ENCODE results near the gene TMEM100. TPM values are rescaled to one million over a fixed set of nuclear protein-coding genes. Genes with fewer than 3 reads are reported as not detected.

TMEM100 gene
- total and polyA plus RNA-seq, 8 donors = 0.39 to 4.1 (median 1.9) TPM

DNA sequence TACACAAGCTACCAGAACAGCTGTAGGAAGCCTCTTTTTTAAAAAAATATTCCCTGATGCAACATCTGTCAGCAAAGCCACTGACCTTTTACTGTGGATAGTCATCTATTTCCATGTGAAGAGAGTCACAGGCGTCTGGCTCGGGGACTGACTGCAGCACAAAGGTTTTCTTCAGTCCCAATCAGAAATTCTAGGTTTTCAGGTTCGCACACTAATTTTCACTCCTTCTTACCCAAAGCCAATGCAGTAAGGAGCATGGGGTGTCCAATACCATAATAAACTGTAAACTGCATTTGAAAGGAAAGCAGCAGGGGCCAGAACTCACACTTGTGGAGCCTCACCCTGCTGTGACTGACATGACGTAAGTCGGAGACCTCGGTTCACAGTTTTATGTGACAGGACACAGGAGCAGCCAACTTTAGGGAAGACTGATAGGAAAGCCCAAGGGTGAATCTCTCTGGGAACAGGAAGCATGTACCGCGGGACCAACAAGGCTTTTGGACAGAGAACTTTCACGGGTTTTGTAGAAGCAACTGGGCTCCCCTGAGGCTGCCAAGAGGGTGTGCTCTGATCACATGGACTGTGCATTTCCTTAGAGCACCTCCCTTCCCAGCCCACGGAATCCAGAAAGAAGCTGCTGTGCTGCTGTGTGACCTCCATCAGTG, 9.1 kb upstream of the TMEM100 start:
- intact Hi-C loops (cut with DNase I) = no loop called here

DNA sequence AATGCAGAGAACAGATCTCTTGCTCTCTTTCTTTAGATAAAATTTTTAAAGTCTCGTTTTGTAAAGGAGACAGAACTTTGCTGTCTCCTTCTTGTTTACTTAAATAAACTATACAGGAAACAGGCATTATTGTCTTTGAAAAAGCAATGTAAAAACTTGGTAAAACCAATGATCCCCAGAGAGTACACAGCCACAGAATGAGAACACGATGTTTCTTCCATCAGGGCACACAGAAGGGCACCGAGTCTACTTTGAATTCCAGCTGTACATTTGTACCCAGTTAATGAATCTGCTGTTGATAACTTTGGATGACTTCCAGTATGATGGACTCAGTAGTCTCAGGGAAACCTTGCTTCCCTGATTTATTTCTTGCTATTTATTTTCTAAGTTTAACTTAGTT, 8.1 kb upstream of the TMEM100 start:
- DNase-seq (no peak), FAIRE-seq (no peak), ATAC-seq (no peak)
- H3K9me3 ChIP-seq = no peaks in the 10 kb centered on the region
- H3K4me1 ChIP-seq = no peaks in the 10 kb centered on the region
- 24 to 36% methylated on average over 3 of the region's 3 CpGs for WGBS, 2 donors
- no peak overlapping the region for H3K27ac ChIP-seq
- TF ChIP-seq, protein P1, sequence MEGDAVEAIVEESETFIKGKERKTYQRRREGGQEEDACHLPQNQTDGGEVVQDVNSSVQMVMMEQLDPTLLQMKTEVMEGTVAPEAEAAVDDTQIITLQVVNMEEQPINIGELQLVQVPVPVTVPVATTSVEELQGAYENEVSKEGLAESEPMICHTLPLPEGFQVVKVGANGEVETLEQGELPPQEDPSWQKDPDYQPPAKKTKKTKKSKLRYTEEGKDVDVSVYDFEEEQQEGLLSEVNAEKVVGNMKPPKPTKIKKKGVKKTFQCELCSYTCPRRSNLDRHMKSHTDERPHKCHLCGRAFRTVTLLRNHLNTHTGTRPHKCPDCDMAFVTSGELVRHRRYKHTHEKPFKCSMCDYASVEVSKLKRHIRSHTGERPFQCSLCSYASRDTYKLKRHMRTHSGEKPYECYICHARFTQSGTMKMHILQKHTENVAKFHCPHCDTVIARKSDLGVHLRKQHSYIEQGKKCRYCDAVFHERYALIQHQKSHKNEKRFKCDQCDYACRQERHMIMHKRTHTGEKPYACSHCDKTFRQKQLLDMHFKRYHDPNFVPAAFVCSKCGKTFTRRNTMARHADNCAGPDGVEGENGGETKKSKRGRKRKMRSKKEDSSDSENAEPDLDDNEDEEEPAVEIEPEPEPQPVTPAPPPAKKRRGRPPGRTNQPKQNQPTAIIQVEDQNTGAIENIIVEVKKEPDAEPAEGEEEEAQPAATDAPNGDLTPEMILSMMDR (IDR thresholded peaks at IDR 0.05) = no peak
- H3K27me3 ChIP-seq = no peaks in the 10 kb centered on the region
- H3K36me3 ChIP-seq = no peaks in the 10 kb centered on the region
- intact Hi-C loops (cut with DNase I) = no loop called here
- no peak overlapping the region for H3K4me3 ChIP-seq

More for the DNA sequence above, 9.1 kb upstream of the TMEM100 start:
- Histone ChIP-seq H3K4me3 (no peak overlapping the region), H3K9me3 (no peaks in the 10 kb centered on the region), H3K27ac (peak overlapping the region in 2 of 4 donors; percentile 3 to 22), H3K36me3 (no peaks in the 10 kb centered on the region), H3K27me3 (no peaks in the 10 kb centered on the region), H3K4me1 (no peaks in the 10 kb centered on the region)
- TF ChIP-seq, protein P1 (IDR thresholded peaks at IDR 0.05) = no peak
- FAIRE-seq = no peak
- ATAC-seq = peak in 3 of 4 donors; percentile 52 to 70 (median 67)
- DNase-seq = no peak
- 39 to 48% methylated on average over 10 of the region's 10 CpGs for WGBS, 2 donors

DNA sequence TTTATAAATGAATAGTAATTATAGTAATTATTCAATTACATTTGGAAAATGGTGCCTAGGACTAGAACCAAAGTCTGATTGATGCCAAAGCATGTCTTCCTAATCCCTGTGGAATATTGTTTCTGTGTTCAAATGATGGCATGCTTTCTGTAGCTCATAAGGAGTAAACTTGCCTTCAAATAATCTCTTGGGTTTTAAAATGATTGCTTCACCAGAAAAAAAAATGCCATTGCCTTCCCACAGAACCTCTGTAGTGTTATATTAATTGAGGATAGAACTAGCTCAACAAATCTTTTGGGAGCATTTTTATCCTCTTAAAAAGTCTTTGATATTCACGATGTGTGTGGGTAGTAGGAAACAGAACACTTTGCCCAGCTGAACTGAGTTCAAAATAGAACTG, 7.7 kb upstream of the TMEM100 start:
- Histone ChIP-seq H3K27me3 (no peaks in the 10 kb centered on the region), H3K4me3 (no peak overlapping the region), H3K36me3 (no peaks in the 10 kb centered on the region), H3K9me3 (no peaks in the 10 kb centered on the region), H3K4me1 (no peaks in the 10 kb centered on the region), H3K27ac (no peak overlapping the region)
- TF ChIP-seq, protein P1 (IDR thresholded peaks at IDR 0.05) = no peak
- ATAC-seq (no peak), FAIRE-seq (no peak), DNase-seq (no peak)
- intact Hi-C loops (cut with DNase I) = no loop called here
- 21 to 38% methylated on average over 1 of the region's 1 CpG for WGBS, 2 donors

DNA sequence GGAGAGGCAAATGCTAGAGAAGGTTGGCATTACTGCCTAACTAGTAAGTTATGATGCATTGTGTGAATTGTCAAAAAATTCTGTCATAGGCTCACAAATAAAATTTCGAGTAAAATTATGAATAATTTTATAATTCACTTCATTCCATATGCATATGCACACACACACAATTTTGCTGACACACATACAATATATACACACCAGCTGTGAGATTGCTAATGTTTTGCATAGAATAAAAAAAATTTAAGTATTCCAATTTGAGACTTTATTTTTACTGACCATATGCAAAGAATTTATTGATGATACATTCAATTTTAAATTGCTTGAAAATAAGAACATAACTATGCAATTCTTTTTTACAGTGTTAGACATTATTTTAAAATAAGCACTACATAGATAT, 6.8 kb upstream of the TMEM100 start:
- intact Hi-C loops (cut with DNase I) = no loop called here
- WGBS, 2 donors = 41 to 45% methylated on average over 1 of the region's 1 CpG
- Histone ChIP-seq H3K36me3 (no peaks in the 10 kb centered on the region), H3K27ac (no peak overlapping the region), H3K9me3 (no peaks in the 10 kb centered on the region), H3K4me3 (no peak overlapping the region), H3K27me3 (no peaks in the 10 kb centered on the region), H3K4me1 (no peaks in the 10 kb centered on the region)
- TF ChIP-seq, protein P1 (IDR thresholded peaks at IDR 0.05) = no peak
- FAIRE-seq = no peak
- no peak for ATAC-seq
- no peak for DNase-seq

DNA sequence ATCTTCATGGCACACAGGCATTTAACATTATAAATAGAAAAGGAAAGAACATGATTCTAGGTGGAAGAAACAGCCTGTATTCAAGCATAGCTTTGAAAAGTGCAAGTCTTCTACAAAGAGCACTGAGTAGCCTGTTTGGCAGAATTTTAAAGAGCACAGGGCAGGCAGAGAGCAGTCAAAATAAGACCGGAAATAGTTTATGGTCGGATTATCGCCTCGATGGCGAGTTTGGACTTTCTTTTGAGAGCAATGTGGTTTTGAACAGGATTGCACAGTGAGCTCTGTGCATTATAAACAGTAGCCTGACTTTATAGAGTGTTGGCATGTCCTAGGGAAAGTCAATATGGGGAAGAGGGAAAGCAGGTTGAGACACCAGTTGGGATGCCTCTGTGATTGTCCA, 6.2 kb upstream of the TMEM100 start:
- ATAC-seq (no peak), FAIRE-seq (no peak)
- TF ChIP-seq, protein P1 (IDR thresholded peaks at IDR 0.05) = no peak

More for the DNA sequence above, 6.2 kb upstream of the TMEM100 start:
- WGBS, 2 donors = 76 to 84% methylated on average over 5 of the region's 5 CpGs
- H3K27me3 ChIP-seq = no peaks in the 10 kb centered on the region
- no peak overlapping the region for H3K27ac ChIP-seq
- H3K4me1 ChIP-seq = no peaks in the 10 kb centered on the region
- intact Hi-C loops (cut with DNase I) = no loop called here
- H3K4me3 ChIP-seq = no peak overlapping the region
- DNase-seq = no peak
- no peaks in the 10 kb centered on the region for H3K36me3 ChIP-seq
- H3K9me3 ChIP-seq = no peaks in the 10 kb centered on the region

Measured in pancreas (tissue), 10 donors.